HG02642 (cell line): Measurements from ENCODE around the gene TFAP2C.
"Not testable (repeated sequence)": the region's sequence is repeated elsewhere in the genome, so short reads cannot be mapped to it uniquely, and the experiment has no call there.

Experiments
- ATAC-seq: cut with Tn5 transposase; IDR thresholded peaks from one replicate; pipeline ENCODE4 v1.9.1; 2021; ENCODE audit warnings: mild to moderate bottlenecking; ENCODE audit not compliant: unreplicated experiment, poor library complexity

Gene TFAP2C

GRCh38 chr20:56614196-56614595 is 14.9 kb upstream of the TFAP2C start:
- no peak for ATAC-seq

DNA sequence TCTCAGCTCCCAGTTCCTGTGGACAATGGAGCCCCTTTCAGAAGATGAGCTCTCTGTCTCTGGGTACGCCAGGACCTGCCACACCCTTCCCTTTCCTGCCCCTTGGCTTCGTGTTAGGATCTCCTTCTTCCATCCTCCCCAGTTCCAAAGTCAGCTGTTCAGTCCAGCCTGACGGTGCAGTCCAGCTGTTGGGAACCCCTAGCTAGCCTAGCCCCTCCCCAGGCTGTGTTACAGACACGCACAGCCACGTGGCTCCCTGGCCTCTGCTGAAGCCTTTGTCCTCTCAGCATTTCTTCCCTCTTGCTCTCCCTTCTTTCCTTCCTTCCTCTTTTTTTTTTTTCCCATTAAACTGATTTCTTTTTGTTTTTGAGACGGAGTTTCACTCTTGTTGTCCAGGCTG is 12.4 kb upstream of the TFAP2C start:
- no peak for ATAC-seq

DNA sequence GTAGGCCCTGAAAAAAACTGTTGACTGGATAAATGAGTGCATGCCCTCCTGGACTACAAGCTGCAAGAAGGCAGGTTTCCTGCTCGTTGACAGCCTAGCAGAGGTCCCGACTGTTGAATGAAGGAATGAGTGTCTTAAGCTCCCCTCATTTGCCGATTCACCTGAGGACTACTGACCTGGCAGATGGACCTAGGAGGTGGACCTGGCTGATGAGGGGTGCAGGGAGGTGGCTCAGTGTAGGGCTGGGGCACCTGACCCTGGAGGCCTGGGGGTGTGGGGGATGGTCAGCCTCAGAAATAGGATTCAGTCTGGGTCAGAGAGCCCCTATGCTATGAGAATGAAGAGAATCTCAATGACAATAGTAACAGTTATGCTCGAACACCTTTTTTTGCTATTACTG is 11.6 kb upstream of the TFAP2C start:
- ATAC-seq: no peak

DNA sequence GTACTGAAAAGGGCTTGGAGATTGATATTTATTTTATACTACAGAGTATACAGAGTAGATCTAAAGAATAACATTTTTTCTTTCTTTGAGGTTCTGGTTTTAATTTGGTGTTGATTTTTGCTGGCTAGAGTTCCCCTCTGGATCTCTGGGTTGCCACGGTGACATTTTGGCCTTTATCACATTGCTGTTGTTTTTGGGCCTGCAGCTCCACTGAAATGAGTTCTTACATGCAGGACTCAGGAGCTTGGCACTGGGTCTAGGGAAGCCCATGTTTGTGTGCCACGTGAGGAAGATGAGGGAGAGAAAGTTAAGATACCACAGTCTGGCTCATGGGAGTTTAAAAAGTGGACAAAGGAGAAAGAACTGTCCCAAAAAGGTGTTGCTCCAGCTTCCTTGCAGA is 7.4 kb upstream of the TFAP2C start:
- no peak for ATAC-seq

- ATAC-seq: not testable (repeated sequence)
Measured at GRCh38 chr20:56623930-56624329, 5.2 kb upstream of the TFAP2C start.

- ATAC-seq: no peak
Measured at GRCh38 chr20:56624786-56625681, 4.1 kb upstream of the TFAP2C start.

DNA sequence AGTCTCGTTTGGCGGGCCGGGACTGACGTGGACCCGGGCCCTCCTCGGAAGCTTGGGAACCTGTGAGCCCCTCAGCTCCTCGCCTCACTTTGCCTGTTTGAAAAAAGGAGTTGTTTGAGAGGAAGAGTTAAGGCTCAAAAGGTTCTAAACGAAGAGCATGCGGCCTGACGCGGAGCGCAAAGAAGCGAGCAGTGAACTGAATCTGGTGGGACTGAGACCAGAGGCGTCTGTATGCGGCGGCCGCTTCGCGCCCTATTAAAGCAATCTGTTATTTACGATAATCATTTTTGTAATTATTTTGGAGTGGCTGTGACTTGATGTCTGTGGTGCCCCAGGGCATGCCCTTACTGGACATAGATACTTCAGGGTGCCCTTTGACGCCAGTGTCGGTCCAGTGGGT is 3.3 kb upstream of the TFAP2C start:
- ATAC-seq: no peak

DNA sequence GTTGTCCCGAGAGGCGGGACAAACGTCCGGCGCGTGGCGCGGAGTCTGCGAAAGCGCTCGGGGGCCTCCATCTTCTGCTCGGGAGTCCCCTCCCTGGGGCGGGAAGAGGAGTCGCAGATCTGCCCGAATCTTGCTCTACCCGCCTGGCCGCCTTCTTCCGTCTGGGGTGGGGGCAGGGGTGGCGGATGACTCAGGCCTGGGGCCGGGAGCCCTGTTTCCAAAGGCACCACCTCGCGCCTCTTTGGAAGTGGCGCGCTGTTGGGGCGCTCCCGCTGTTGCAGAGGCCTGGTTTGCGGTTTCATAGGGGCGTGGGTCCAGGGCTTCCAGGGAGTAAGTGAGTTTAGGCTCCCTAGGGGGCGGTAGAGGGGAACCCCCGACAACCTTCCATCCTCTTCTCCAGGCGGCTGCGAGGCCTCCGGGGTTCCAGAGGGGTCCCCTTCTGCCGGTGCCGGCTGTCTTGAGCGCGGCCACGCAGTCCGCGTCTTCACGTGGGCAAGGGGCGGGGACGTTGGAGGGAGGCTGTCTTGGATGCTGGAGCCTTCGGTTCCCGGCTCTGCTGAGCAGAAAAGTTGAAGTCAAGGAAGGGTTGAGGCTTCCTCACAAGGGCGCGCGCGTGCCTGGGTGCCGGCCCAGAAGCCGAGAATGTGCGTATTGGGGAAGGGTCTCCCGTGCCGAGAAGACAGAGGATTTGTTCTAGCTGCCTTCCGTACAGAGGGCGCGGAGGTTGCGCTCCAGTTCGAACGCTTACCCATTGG is 2.6 kb upstream of the TFAP2C start:
- ATAC-seq: no peak

- ATAC-seq: no peak
Measured at GRCh38 chr20:56627122-56628014, 1.7 kb upstream of the TFAP2C start.

- ATAC-seq: no peak
Measured at GRCh38 chr20:56628015-56628872, 862 bp upstream of the TFAP2C start.

DNA sequence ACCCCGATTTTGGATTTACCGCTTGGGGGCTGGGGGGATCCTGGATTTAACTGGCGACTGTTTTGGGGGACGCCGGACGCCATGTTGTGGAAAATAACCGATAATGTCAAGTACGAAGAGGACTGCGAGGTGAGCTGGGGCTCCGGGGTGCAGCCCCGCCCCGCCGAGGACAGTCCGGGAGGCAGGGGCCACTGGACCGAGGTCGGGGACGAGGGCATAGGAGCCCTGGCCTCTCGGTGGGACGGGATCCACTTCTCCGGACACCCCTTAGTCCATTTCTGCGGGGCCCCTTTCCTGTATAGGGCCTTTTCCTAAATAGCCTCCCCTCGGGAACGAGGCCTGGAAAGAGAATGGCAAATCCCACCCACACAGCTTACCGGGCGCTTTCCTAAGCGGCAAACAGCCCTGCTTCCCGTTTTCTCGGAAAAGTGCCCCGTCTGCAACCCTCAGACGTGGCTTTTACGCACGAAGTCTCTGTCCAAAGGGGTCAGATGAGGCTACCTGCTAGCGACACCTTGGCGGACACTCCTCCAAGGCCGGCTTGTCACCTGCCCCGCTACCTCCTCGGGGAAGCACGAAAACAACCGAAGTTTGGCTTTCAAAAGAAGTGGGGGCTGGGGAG is 469 bp downstream of the TFAP2C start:
- no peak for ATAC-seq

- ATAC-seq: no peak
Measured at GRCh38 chr20:56630086-56630493, 984 bp downstream of the TFAP2C start.

DNA sequence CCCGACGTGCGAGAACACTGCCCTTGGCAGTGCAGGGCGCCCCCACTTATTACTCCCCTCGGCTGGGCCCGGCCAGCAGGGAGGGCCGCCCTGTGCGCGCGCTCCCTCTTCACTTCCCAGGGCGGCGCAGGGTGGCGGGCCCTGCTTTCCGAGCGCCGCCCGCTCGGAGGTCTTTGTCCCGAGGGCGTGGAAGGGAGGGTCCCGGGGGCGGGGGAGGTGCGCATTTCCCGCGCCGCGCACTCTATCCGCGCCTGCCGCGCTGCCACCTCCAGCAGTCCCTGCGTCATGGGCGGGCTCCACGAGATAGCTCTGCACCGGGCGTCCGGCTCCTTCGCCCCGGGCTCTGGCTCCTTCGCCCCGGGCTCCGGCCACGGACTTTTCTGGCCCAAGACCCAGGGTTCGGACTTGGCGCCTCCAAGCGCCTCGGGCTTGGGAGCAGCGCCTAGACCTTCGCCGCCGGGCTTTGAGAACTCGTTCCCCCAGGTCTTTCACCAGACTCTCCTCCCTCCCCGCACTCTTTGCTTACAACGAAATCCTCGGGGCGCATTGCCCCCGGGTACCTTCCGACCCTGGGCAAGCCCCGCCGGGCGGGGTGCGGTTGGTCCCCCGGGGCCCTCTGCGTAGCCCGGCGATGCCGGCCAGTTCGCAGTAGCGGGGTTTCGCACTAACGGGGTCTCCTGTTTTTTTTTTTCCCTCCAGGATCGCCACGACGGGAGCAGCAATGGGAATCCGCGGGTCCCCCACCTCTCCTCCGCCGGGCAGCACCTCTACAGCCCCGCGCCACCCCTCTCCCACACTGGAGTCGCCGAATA is 1.6 kb downstream of the TFAP2C start:
- ATAC-seq: no peak

GRCh38 chr20:56631318-56631989 is 2.3 kb downstream of the TFAP2C start:
- ATAC-seq: no peak

GRCh38 chr20:56631990-56632327 is 2.9 kb downstream of the TFAP2C start:
- no peak for ATAC-seq

GRCh38 chr20:56634307-56634706 is 5.2 kb downstream of the TFAP2C start:
- no peak for ATAC-seq

- no peak for ATAC-seq
Measured at GRCh38 chr20:56634735-56635385, 5.8 kb downstream of the TFAP2C start.

- no peak for ATAC-seq
Measured at GRCh38 chr20:56636716-56637115, 7.6 kb downstream of the TFAP2C start.
